HG03354 (cell line): Measurements from ENCODE around the gene GTF2A2.

Source experiments
- ATAC-seq: cut with Tn5 transposase; IDR thresholded peaks from one replicate; pipeline ENCODE4 v1.9.1; 2021; ENCODE audit warnings: mild to moderate bottlenecking; ENCODE audit not compliant: unreplicated experiment, poor library complexity, severe bottlenecking

The GTF2A2 gene

DNA sequence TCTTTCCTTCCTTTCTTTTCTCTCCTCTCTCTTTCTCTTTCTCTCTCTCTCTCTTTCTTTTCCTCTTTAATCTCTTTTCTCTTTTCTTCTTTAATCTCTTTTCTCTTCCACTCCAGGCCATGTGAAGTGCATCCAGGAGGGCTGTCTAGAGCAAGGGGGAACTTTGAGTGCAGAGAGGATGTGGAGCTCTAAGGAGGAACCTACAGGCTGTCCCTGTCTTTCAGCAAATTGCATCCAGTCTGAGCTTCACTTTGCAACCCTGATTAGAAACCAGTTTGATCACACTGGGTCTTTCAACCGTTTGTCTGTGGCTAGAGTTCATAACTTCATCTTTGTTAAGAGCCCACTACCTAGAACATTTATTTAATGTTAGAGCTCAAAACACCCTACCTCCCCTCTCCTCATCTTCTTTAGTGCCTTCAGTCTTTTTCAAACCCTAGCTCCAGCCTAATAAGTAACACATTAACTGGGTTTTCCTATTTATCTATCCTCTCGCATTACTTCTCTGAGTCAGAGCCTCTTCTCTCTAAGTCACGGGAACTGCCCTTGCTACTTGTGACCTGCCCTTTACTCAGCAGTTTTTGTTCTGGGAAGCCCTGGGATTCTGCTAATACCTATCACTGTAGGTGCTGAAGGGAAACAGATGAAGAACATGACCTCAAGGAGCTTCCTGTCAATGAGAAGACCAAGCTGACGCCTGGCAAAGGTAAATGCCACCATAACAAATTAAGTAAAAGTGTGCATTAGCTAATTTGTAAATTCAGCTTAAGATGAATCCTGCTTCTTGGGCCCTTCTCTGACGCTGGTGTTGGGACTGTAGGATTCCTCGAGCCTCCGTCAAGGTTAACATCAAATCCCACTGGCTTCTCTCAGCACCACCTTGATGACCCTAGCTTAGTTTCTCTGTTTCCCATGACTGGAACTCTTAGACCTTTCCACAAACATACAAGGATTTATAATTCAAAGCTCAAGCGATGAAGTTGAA is 45.7 kb downstream of the GTF2A2 start, which contains the start of gene GCNT3:
Gene GCNT3, plus strand, starts transcription at position 508 of the 985 bp plus-strand sequence. CDS start 6,456 bp downstream, outside the sequence.
- ATAC-seq, result no peak

DNA sequence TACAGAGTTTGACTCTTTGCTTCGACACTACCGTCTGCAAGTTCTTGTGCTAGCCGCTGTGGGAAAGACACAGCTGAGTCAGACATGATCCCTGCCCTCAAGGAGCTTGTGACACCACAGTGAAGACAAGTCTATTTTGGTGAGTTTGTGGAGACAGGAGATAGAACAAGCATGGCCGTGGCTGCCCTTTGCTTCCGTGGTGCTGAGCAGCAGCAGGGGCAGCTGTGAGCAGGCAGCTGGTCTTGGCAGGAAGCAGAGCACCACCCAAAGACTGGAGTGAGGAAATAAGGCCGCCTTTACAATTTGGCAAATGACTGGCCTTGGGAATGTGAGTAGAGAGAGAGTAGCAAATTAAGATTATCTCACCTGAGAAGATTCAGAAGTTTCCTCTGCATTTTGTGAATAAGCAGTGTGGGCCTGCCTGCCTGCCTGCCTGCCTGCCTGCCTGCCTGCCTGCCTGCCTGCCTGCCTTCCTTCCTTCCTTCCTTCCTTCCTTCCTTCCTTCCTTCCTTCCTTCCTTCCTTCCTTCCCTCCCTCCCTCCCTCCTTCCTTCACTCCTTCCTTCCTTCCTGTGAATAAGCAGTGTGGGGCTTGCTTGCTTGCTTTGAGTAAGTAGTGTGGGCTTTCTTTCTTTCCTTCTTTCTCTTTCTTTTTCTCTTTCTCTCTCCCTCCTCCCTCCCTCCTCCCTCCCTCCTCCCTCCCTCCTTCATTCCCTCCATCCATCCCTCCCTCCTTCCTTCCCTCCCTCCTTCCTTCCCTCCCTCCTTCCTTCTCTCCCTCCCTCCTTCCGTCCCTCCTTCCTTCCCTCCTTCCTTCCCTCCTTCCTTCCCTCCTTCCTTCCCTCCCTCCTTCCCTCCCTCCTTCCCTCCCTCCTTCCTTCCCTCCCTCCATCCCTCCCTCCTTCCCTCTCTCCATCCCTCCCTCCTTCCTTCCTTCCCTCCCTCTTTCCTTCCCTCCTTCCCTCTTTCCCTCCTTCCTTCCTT is 47.3 kb downstream of the GTF2A2 start:
- ATAC-seq, result no peak

DNA sequence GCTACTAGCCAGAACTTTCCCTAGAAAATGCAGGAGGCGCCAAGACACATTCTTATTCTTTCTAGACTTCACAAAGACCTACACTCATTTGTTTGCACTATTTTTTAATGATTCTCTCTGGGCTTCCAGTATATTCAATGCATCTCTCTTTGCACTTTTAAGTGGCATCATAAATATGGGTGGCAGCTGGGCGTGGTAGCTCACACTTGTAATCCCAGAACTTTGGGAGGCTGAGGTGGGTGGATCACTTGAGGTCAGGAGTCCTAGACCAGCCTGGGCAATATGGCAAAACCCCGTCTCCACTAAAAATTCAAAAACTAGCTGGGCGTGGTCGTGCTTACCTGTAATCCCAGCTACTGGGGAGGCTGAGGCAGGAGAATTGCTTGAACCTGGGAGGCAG is 51.3 kb downstream of the GTF2A2 start:
- ATAC-seq, result no peak

DNA sequence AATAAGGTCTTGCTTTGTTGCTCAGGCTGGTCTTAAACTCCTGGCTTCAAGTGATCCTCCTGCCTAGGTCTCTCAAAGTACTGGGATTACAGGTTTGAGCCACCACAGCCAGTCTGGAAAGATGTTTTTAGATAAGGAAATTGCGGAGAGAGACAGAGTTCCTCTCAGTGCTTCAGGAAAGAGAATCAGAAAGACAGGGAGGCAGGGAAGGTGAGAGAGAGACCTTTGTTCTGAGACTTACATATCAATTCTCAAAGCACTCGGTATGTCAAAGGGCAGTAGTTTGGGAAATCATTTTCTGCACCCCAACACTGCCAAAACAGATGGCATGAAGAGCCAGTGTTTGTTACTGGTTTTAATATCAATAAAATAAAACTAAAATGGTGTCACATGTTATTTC is 58.9 kb downstream of the GTF2A2 start:
- no peak for ATAC-seq

DNA sequence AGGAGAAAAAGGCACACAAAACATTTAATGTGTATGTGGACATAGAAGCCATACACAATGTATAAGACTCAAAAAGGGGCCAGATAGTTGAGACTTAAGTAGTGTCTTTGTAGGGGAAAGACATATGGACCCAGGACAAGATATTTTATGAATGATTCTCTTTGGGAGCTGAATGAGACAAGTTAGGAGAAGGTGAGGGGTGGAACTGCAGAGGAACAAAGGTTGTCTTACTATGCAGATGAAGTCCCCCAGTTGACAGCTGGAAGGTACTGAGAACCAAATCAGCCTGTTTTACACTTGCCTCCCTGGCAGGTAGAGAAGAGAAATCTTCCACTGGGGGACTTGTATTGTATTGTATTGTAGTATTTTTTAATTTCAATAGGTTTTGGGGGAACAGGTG is 60.7 kb downstream of the GTF2A2 start:
- no peak for ATAC-seq

DNA sequence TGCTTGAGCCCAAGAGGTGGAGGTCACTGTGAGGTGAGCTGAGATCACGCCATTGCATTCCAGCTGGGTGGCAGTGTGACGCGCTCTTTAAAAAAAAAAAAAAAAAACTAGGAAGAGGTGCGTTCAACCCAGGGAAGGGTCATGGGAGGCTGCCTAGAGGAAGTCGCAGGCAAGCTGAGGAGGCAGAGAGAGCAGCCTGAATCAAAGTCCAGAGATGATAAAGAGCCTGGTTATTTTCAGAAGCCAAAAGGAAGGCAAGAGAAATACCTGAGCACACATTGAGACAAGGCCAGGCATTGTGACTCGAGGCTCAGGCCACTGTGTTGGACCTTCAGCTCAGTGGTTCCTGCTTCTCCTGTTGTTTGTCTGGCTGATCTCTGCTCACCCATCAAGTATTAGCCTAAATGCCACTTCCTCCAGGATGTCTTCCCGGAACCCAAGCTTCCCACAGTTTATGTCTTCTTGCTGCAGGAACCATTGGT is 61.8 kb downstream of the GTF2A2 start:
- no peak for ATAC-seq

DNA sequence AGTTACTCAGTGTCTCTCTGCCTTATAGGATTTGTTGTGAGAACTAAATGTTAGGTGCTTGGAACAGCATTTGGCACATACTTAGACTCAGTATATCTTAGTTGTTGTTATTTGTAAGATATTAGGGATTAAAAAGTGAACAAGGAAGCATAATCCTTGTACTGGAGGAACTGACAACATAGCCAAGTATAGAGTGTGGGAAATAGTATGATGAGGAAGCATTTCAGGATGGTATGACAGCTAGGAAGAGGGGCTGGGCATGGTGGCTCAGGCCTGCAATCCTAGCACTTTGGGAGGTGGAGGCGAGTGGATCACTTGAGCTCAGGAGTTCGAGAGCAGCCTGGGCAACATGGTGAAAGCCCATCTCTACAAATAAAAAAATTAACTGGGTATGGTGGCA is 62.3 kb downstream of the GTF2A2 start:
- no peak for ATAC-seq

DNA sequence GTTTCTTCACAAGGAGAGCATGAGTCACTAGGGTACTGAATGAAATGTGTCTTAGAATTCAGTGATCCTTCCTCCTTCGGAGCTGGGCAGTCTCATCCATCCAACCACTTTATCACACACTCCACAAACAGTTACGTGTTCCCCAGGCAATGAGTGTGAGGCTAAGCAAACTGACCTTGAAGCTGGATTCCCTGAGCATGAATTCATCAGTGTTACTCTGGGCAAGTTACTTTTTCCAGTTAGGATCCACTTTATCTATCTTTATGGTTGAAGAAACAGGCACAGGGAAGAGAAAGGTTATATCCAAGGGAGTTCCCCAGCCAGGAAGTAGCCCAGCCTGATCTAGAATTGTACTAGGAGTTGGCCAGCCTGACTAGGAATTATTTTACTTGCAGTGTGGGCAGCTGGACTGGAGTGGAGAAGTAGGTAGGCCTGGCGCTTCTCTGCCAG is 62.8 kb downstream of the GTF2A2 start:
- no peak for ATAC-seq

DNA sequence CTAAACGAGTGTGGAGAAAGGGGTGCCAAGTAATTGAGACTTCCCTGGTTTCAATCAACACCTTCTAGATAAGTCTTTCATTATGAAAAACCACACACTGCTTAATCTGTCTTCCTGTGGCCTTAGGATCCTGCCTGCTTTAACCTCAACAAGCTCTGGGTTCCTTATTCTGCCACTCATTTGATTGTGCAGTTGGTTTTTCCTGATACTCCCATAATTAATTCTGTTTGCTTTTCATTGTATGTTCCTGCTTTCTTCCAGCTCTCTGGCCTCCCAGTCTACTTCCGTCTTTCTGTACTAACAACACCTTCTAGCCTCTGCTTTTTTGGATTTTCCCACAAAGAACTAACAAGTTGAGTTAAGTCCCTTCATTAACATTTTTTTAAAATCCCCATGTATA is 66.0 kb downstream of the GTF2A2 start:
- no peak for ATAC-seq

DNA sequence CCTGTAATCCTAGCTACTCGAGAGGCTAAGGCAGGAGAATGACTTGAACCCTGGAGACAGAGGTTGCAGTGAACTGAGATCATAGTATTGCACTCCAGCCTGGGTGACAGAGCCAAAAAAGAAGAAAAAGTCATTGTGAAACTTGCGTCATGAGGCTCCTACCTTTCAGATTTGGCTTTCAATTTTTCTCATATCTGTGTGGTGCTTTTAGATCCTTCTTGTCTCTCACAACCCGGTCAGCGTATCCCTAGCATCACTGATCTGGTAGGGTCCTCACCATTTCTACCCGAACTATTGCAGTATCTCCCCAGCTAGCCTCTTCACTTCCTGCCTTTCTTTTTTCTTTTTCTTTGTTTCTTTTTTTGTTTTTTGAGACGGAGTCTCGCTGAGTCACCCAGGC is 67.3 kb downstream of the GTF2A2 start:
- no peak for ATAC-seq
